HG03575 (cell line): ENCODE data around the gene PTPN3.
"Not testable (repeated sequence)": the region's sequence is repeated elsewhere in the genome, so short reads cannot be mapped to it uniquely, and the experiment has no call there.

ENCODE experiments used
- ATAC-seq: cut with Tn5 transposase; IDR thresholded peaks from one replicate; pipeline ENCODE4 v1.9.1; 2021; ENCODE audit not compliant: unreplicated experiment, insufficient number of reproducible peaks, low FRiP score; ENCODE audit errors: extremely low read depth

Gene PTPN3

GRCh38 chr9:109498195-109499092 is at the start of gene PTPN3:
PTPN3 (minus strand) TSS chr9:109498307; CDS start chr9:109463434, 34,873 bp downstream.
- no peak for ATAC-seq

GRCh38 chr9:109544954-109545353 is 46.8 kb upstream of the PTPN3 start:
- ATAC-seq = not testable (repeated sequence)

GRCh38 chr9:109542922-109543321 is 44.8 kb upstream of the PTPN3 start:
- no peak for ATAC-seq

GRCh38 chr9:109538346-109538745 is 40.2 kb upstream of the PTPN3 start:
- ATAC-seq = no peak

- no peak for ATAC-seq
Measured at GRCh38 chr9:109537288-109537687, 39.2 kb upstream of the PTPN3 start.

GRCh38 chr9:109536859-109537258 is 38.8 kb upstream of the PTPN3 start:
- ATAC-seq = no peak

- no peak for ATAC-seq
Measured at GRCh38 chr9:109535365-109535764, 37.3 kb upstream of the PTPN3 start.

GRCh38 chr9:109534151-109534550 is 36.0 kb upstream of the PTPN3 start:
- no peak for ATAC-seq

GRCh38 chr9:109532652-109533051 is 34.5 kb upstream of the PTPN3 start:
- ATAC-seq = not testable (repeated sequence)

GRCh38 chr9:109522106-109522505 is 24.0 kb upstream of the PTPN3 start:
- no peak for ATAC-seq

GRCh38 chr9:109520475-109521132 is 22.5 kb upstream of the PTPN3 start:
- no peak for ATAC-seq

GRCh38 chr9:109519366-109519765 is 21.3 kb upstream of the PTPN3 start:
- ATAC-seq = no peak

GRCh38 chr9:109518621-109519335 is 20.7 kb upstream of the PTPN3 start:
- no peak for ATAC-seq

- ATAC-seq = no peak
Measured at GRCh38 chr9:109517901-109518377, 19.8 kb upstream of the PTPN3 start.

- ATAC-seq = no peak
Measured at GRCh38 chr9:109513871-109514270, 15.8 kb upstream of the PTPN3 start.

GRCh38 chr9:109512170-109512756 is 14.2 kb upstream of the PTPN3 start:
- ATAC-seq = no peak

- ATAC-seq = no peak
Measured at GRCh38 chr9:109510506-109510905, 12.4 kb upstream of the PTPN3 start.

GRCh38 chr9:109510042-109510441 is 11.9 kb upstream of the PTPN3 start:
- not testable (repeated sequence) for ATAC-seq

GRCh38 chr9:109509611-109510010 is 11.5 kb upstream of the PTPN3 start:
- ATAC-seq = no peak
